K562 (cell line): Measurements from ENCODE around the gene FAAP100. TPM values are rescaled to one million over a fixed set of nuclear protein-coding genes. Genes with fewer than 3 reads are reported as not detected.

ENCODE experiments used
- AFF4 ChIP-seq: sonication (generic); formaldehyde crosslinking; IDR thresholded peaks from 2 replicates; pipeline ENCODE4 v1.8.0; 2023; ENCODE audit warnings: mild to moderate bottlenecking, missing genetic modification reagents
- PHTF2 ChIP-seq: fragments of 250-450 bp; sonication (Bioruptor Pico); IDR thresholded peaks from 2 replicates; pipeline ENCODE4 v1.5.0; 2021; ENCODE audit warnings: mild to moderate bottlenecking
- POLR2AphosphoS5 ChIP-seq: IDR thresholded peaks from 2 replicates; pipeline ENCODE4 v1.6.1; 2011; ENCODE audit warnings: mild to moderate bottlenecking, low read depth, low read length, moderate library complexity; ENCODE audit not compliant: control insufficient read depth, insufficient read depth
- POLR2G ChIP-seq: fragments of 200-400 bp; formaldehyde crosslinking; IDR thresholded peaks from 2 replicates; pipeline ENCODE4 v1.6.1; 2017; ENCODE audit warnings: low read depth, mild to moderate bottlenecking, antibody characterized with exemption, low read length, moderate library complexity
- RBM34 ChIP-seq: fragments of 200-400 bp; formaldehyde crosslinking; IDR thresholded peaks from 2 replicates; pipeline ENCODE4 v1.6.1; 2018; ENCODE audit warnings: low read length, borderline replicate concordance; ENCODE audit not compliant: insufficient read depth
- SAFB2 ChIP-seq: fragments of 200-400 bp; formaldehyde crosslinking; IDR thresholded peaks from 2 replicates; pipeline ENCODE4 v1.6.1; 2018; ENCODE audit warnings: borderline replicate concordance, low read length, low read depth, moderate library complexity; ENCODE audit not compliant: severe bottlenecking
- ZBTB7A ChIP-seq: IDR thresholded peaks from 2 replicates; pipeline ENCODE4 v1.6.1; 2011; ENCODE audit warnings: low read depth, mild to moderate bottlenecking, low read length, moderate library complexity, borderline replicate concordance; ENCODE audit not compliant: control insufficient read depth
- ZEB2 ChIP-seq: fragments of 450-650 bp; IDR thresholded peaks from 2 replicates; pipeline ENCODE4 v1.6.1; 2016
- ZNF695 ChIP-seq: fragments of 450-650 bp; formaldehyde crosslinking; IDR thresholded peaks from 2 replicates; pipeline ENCODE4 v1.4.0; 2020; ENCODE audit warnings: mild to moderate bottlenecking, moderate library complexity
- polyA plus RNA-seq, 8 experiments: library from polyadenylated mRNA; depleted of rRNA in 4 of 8; stranded (reverse) in 5 of 8; unstranded in 3 of 8; fragments of >200 nt; fragmentation: Nextera tagmentation in 2 of 8; fragmentation: Illumina TruSeq in 1 of 8; extraction: Ambion mirVana in 2 of 8; extraction: Trizol in 1 of 8; gene quantifications; 2 replicates each; pipeline versions ENCODE4 v1.2.1 to v1.2.3, GENCODE V29; 2011 to 2014; ENCODE audit warnings: inconsistent platforms in 1 of 8, missing spikeins in 1 of 8
- total RNA-seq, 7 experiments: library from RNA; depleted of rRNA in 6 of 7; stranded (reverse); fragments of >200 nt in 6 of 7; fragmentation: Illumina TruSeq in 2 of 7; extraction: Trizol in 2 of 7; gene quantifications; 2 replicates each; pipeline versions ENCODE4 v1.2.1 to v1.2.3, GENCODE V29; 2011 to 2021; ENCODE audit warnings: low replicate concordance in 1 of 7
- TF ChIP-seq, protein P1 (sequence below), 2 experiments: fragments of 450-650 bp; IDR thresholded peaks; 2 replicates each; pipeline ENCODE4 v1.6.1; 2016; ENCODE audit warnings: mild to moderate bottlenecking in 2 of 2, borderline replicate concordance in 1 of 2, low read depth in 1 of 2, moderate library complexity in 1 of 2
- TF ChIP-seq, protein P2 (sequence below): fragments of 450-650 bp; IDR thresholded peaks from 2 replicates; pipeline ENCODE4 v1.7.0; 2016; ENCODE audit warnings: borderline replicate concordance

FAAP100 gene
- total and polyA plus RNA-seq, 9 of the 15 experiments (the other 6 are each of a cell fraction or from before 2014, with no cell fraction given) = 0.31 to 51.2 (median 12.6) TPM

DNA sequence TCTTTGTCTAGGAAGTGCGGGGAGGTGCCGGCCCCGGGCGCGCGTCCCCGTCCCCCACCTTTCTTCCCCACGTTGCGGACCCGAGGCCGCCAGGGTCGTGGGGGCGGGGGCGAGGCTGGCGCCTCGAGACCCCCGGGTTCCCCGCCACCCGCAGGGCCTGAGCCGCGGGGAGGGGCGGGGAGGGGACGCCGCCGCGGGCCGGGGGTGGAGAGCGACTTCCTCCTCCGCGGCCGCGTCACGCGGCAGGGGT lies 37.7 kb downstream of the FAAP100 start (continued):
- TF ChIP-seq, protein P1, sequence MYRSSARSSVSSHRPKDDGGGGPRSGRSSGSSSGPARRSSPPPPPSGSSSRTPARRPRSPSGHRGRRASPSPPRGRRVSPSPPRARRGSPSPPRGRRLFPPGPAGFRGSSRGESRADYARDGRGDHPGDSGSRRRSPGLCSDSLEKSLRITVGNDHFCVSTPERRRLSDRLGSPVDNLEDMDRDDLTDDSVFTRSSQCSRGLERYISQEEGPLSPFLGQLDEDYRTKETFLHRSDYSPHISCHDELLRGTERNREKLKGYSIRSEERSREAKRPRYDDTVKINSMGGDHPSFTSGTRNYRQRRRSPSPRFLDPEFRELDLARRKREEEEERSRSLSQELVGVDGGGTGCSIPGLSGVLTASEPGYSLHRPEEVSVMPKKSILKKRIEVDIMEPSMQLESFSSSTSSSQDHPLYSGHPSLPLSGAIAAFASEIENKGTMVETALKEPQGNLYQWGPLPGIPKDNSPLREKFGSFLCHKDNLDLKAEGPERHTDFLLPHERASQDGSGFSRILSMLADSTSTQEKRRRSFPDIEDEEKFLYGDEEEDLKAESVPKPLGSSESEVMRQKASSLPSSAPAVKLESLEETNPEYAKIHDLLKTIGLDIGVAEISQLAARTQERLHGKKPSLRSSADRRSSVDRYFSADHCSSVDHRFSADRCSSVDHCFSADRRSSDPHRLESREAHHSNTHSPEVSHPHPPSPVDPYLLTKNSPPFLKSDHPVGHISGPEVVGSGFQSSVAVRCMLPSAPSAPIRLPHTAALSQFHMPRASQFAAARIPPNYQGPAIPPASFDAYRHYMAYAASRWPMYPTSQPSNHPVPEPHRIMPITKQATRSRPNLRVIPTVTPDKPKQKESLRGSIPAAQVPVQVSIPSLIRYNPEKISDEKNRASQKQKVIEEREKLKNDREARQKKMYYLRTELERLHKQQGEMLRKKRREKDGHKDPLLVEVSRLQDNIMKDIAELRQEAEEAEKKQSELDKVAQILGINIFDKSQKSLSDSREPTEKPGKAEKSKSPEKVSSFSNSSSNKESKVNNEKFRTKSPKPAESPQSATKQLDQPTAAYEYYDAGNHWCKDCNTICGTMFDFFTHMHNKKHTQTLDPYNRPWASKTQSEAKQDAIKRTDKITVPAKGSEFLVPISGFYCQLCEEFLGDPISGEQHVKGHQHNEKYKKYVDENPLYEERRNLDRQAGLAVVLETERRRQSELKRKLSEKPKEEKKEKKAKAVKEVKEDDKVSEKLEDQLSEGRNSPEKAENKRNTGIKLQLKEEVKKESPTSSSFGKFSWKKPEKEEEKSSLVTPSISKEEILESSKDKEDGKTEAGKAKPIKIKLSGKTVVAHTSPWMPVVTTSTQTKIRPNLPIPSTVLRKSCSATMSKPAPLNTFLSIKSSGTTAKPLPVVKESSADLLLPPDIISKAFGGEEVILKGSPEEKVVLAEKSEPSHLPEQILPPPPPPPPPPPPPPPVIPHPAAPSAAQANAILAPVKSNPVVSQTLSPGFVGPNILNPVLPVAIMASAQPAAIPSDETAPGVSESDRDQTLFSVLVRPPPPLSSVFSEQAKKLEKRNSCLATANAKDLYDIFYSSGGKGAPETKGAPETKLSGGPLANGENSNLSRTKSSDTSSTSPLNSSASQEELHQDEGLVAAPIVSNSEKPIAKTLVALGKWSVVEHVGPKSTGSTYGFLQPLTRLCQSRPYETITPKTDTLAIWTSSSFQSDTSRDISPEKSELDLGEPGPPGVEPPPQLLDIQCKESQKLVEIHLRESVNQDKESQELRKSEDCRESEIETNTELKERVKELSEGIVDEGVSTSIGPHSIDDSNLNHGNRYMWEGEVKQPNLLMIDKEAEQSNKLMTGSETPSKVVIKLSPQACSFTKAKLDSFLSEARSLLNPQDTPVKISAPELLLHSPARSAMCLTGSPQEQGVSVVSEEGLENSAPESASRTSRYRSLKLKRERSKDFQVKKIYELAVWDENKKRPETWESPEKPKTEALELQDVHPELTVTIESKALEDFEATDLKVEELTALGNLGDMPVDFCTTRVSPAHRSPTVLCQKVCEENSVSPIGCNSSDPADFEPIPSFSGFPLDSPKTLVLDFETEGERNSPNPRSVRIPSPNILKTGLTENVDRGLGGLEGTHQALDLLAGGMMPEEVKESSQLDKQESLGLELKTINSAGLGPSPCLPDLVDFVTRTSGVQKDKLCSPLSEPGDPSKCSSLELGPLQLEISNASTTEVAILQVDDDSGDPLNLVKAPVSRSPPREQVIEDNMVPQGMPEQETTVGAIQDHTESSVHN (IDR thresholded peaks at IDR 0.05; ENCODE audit: borderline replicate concordance in 1 of 2, low read depth in 1 of 2) = no peak
- TF ChIP-seq POLR2G = peak; percentile 7; the same call in 1 of the 2 replicates
- TF ChIP-seq SAFB2 = no peak
- TF ChIP-seq, protein P2, sequence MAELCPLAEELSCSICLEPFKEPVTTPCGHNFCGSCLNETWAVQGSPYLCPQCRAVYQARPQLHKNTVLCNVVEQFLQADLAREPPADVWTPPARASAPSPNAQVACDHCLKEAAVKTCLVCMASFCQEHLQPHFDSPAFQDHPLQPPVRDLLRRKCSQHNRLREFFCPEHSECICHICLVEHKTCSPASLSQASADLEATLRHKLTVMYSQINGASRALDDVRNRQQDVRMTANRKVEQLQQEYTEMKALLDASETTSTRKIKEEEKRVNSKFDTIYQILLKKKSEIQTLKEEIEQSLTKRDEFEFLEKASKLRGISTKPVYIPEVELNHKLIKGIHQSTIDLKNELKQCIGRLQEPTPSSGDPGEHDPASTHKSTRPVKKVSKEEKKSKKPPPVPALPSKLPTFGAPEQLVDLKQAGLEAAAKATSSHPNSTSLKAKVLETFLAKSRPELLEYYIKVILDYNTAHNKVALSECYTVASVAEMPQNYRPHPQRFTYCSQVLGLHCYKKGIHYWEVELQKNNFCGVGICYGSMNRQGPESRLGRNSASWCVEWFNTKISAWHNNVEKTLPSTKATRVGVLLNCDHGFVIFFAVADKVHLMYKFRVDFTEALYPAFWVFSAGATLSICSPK = no peak
- no peak for TF ChIP-seq ZNF695
- TF ChIP-seq ZBTB7A = 0 out of 2 replicates have a peak, but pooled peaks have one; percentile 16
- no peak for TF ChIP-seq ZEB2
- no peak for TF ChIP-seq AFF4 (CRISPR knock-in tag)
- no peak for TF ChIP-seq PHTF2 (CRISPR knock-in tag)
- no peak for TF ChIP-seq POLR2AphosphoS5
- TF ChIP-seq RBM34 = no peak
